A549 (cell line): ENCODE measurements around the gene DNAJC5G. TPM values are rescaled to one million over a fixed set of nuclear protein-coding genes. Genes with fewer than 3 reads are reported as not detected.

ENCODE experiments used
- ATAC-seq, 2 experiments: fragments of 200-7000 bp in 1 of 2; fragments of >200 bp in 1 of 2; cut with Nextera tagmentation in 1 of 2; cut with Tn5 transposase in 1 of 2; 3 replicates each; pipeline versions ENCODE4 v1.8.0 to v1.9.1; 2018 to 2020; ENCODE audit warnings: mild to moderate bottlenecking in 1 of 2, moderate library complexity in 1 of 2
- CTCF ChIA-PET: fragments of 300-600 bp; sonication (Branson Sonifier 250); formaldehyde crosslinking; extraction: SDS; loops from one replicate; lab custom pipeline; 2021; ENCODE audit warnings: antibody characterized with exemption, inconsistent platforms; lab: Yijun Ruan, JAX
- POLR2A ChIA-PET: fragments of 350-600 bp; formaldehyde crosslinking; extraction: SDS; loops from one replicate; lab custom pipeline; 2021; ENCODE audit warnings: antibody characterized with exemption, inconsistent platforms; lab: Yijun Ruan, JAX
- DNase-seq, 2 experiments: peaks; one replicate each; pipeline versions ENCODE4 v3.0.0 to v3.0.0-alpha.2; 2011 to 2016; ENCODE audit warnings: low read depth in 1 of 2, low spot score in 1 of 2
- FAIRE-seq: peaks from 2 replicates; lab custom pipeline; 2011; peaks lifted over from hg19 to GRCh38; lab: Jason Lieb, UNC
- H3K27ac ChIP-seq, 2 experiments: fragments of >200 bp; sonication (Bioruptor Twin); formaldehyde crosslinking; 3 replicates each; pipeline ENCODE4 v1.5.1; 2016 to 2017
- H3K4me1 ChIP-seq: fragments of >200 bp; sonication (Bioruptor Twin); formaldehyde crosslinking; 3 replicates; pipeline ENCODE4 v1.6.1; 2016
- H3K4me2 ChIP-seq: fragments of >200 bp; sonication (Bioruptor Twin); formaldehyde crosslinking; 3 replicates; pipeline ENCODE4 v1.6.1; 2016
- H3K4me3 ChIP-seq: fragments of >200 bp; sonication (Bioruptor Twin); formaldehyde crosslinking; 3 replicates; pipeline ENCODE4 v1.5.1; 2016
- H3K9me3 ChIP-seq: fragments of >200 bp; sonication (Bioruptor Twin); formaldehyde crosslinking; 3 replicates; pipeline ENCODE4 v1.6.1; 2016
- BHLHE40 ChIP-seq: IDR thresholded peaks from 2 replicates; pipeline ENCODE4 v1.6.1; 2012; ENCODE audit warnings: low read depth, low read length, inconsistent platforms
- CEBPB ChIP-seq, 2 experiments: fragments of >200 bp in 1 of 2; sonication (Bioruptor Twin) in 1 of 2; formaldehyde crosslinking in 1 of 2; IDR thresholded peaks; 2 replicates each; pipeline ENCODE4 v1.6.1; 2012 to 2016
- EP300 ChIP-seq, 2 experiments: fragments of >200 bp; sonication (Bioruptor Twin); formaldehyde crosslinking; IDR thresholded peaks; 2 replicates in 1 of 2; 3 replicates in 1 of 2; pipeline ENCODE4 v1.6.1; 2016 to 2017
- ESRRA ChIP-seq: fragments of 150-350 bp; IDR thresholded peaks from 2 replicates; pipeline ENCODE4 v1.6.1; 2014; ENCODE audit warnings: mild to moderate bottlenecking, low read length, borderline replicate concordance
- HEYL ChIP-seq: fragments of 250-450 bp; sonication (Bioruptor Pico); IDR thresholded peaks from 2 replicates; pipeline ENCODE4 v1.8.0; 2021; ENCODE audit warnings: mild to moderate bottlenecking, moderate library complexity
- HOXA7 ChIP-seq: fragments of 250-450 bp; sonication (Bioruptor Pico); IDR thresholded peaks from 2 replicates; pipeline ENCODE4 v1.5.0; 2020; ENCODE audit warnings: mild to moderate bottlenecking, moderate library complexity
- HOXB13 ChIP-seq: fragments of 250-450 bp; sonication (Bioruptor Pico); IDR thresholded peaks from 2 replicates; pipeline ENCODE4 v1.5.0; 2020; ENCODE audit warnings: low read depth, mild to moderate bottlenecking, moderate library complexity
- HOXB5 ChIP-seq: fragments of 250-450 bp; sonication (Bioruptor Pico); IDR thresholded peaks from 2 replicates; pipeline ENCODE4 v1.5.0; 2020; ENCODE audit warnings: mild to moderate bottlenecking, moderate library complexity
- JUNB ChIP-seq: fragments of >200 bp; sonication (Bioruptor Twin); formaldehyde crosslinking; IDR thresholded peaks from 2 replicates; pipeline ENCODE4 v1.6.1; 2016
- KDM5A ChIP-seq: fragments of 200-600 bp; sonication (generic); IDR thresholded peaks from 2 replicates; pipeline ENCODE4 v1.6.1; 2016; ENCODE audit warnings: antibody characterized with exemption, mild to moderate bottlenecking
- MAFK ChIP-seq: fragments of 450-650 bp; IDR thresholded peaks from 2 replicates; pipeline ENCODE4 v1.6.1; 2014; ENCODE audit not compliant: partially characterized antibody
- MYC ChIP-seq: IDR thresholded peaks from 2 replicates; pipeline ENCODE4 v1.6.1; 2012; ENCODE audit warnings: mild to moderate bottlenecking, inconsistent platforms, low read length, improper control_type of control experiment, borderline replicate concordance
- NR3C1 ChIP-seq: fragments of >200 bp; sonication (Bioruptor Twin); formaldehyde crosslinking; IDR thresholded peaks from 3 replicates; pipeline ENCODE4 v1.6.1; 2017
- PHF8 ChIP-seq: fragments of 200-600 bp; sonication (generic); IDR thresholded peaks from 2 replicates; pipeline ENCODE4 v1.6.1; 2016; ENCODE audit warnings: low read depth, mild to moderate bottlenecking, antibody characterized with exemption, moderate library complexity, borderline replicate concordance
- RARB ChIP-seq: fragments of 250-450 bp; sonication (Bioruptor Pico); IDR thresholded peaks from 2 replicates; pipeline ENCODE4 v1.8.0; 2021; ENCODE audit warnings: mild to moderate bottlenecking, moderate library complexity
- RFX5 ChIP-seq: fragments of 450-650 bp; IDR thresholded peaks from 2 replicates; pipeline ENCODE4 v1.7.1; 2014; ENCODE audit warnings: antibody characterized with exemption, mild to moderate bottlenecking, moderate library complexity
- SMC3 ChIP-seq: fragments of >200 bp; sonication (Bioruptor Twin); formaldehyde crosslinking; IDR thresholded peaks from 3 replicates; pipeline ENCODE4 v1.6.1; 2018; ENCODE audit warnings: inconsistent platforms
- TFCP2L1 ChIP-seq: fragments of 250-450 bp; sonication (Bioruptor Pico); IDR thresholded peaks from 2 replicates; pipeline ENCODE4 v1.5.0; 2021; ENCODE audit warnings: mild to moderate bottlenecking
- ZFP36 ChIP-seq: fragments of 450-650 bp; IDR thresholded peaks from 2 replicates; pipeline ENCODE4 v1.6.1; 2014; ENCODE audit warnings: borderline replicate concordance; ENCODE audit not compliant: partially characterized antibody
- ZSCAN20 ChIP-seq: fragments of 250-450 bp; sonication (Bioruptor Pico); IDR thresholded peaks from 2 replicates; pipeline ENCODE4 v1.8.0; 2022; ENCODE audit warnings: mild to moderate bottlenecking, moderate library complexity
- WGBS: methylation state at CpG from one replicate; pipeline ENCODE4 v1.1.6; 2017; ENCODE audit errors: missing lambda C conversion rate; 5-methylcytosine and 5-hydroxymethylcytosine counted together
- polyA plus RNA-seq, 4 experiments: library from polyadenylated mRNA; depleted of rRNA in 3 of 4; stranded (reverse); fragments of >200 nt; fragmentation: RNase III in 1 of 4; extraction: RNeasy Plus Mini Kit Qiagen cat#74134 plus additional on column Dnase treatment in 1 of 4; gene quantifications; 2 replicates in 3 of 4; 3 replicates in 1 of 4; pipeline ENCODE4 v1.2.3, GENCODE V29; 2011 to 2017
- TF ChIP-seq, protein P1 (sequence below): IDR thresholded peaks from 2 replicates; pipeline ENCODE4 v1.6.1; 2012; ENCODE audit warnings: low read depth, borderline replicate concordance
- TF ChIP-seq, protein P2 (sequence below): fragments of >200 bp; sonication (Bioruptor Twin); formaldehyde crosslinking; IDR thresholded peaks from 3 replicates; pipeline ENCODE4 v1.5.1; 2016
- TF ChIP-seq, protein P3 (sequence below): fragments of 150-350 bp; IDR thresholded peaks from 2 replicates; pipeline ENCODE4 v1.6.1; 2014; ENCODE audit warnings: low read depth, mild to moderate bottlenecking, low read length
- TF ChIP-seq, protein P4 (sequence below): fragments of >200 bp; sonication (Bioruptor Twin); formaldehyde crosslinking; IDR thresholded peaks from 2 replicates; pipeline ENCODE4 v1.6.1; 2016
- TF ChIP-seq, protein P5 (sequence below): fragments of 250-450 bp; sonication (Bioruptor Pico); IDR thresholded peaks from 2 replicates; pipeline ENCODE4 v1.5.0; 2021; ENCODE audit warnings: mild to moderate bottlenecking, moderate library complexity, borderline replicate concordance
- TF ChIP-seq, protein P6 (sequence below): fragments of 200-600 bp; sonication (generic); IDR thresholded peaks from 2 replicates; pipeline ENCODE4 v1.6.1; 2016; ENCODE audit warnings: antibody characterized with exemption, mild to moderate bottlenecking, moderate library complexity

Gene DNAJC5G
- polyA plus RNA-seq, 2 of the 4 experiments (the other 2 are of a cell fraction): not detected

DNA sequence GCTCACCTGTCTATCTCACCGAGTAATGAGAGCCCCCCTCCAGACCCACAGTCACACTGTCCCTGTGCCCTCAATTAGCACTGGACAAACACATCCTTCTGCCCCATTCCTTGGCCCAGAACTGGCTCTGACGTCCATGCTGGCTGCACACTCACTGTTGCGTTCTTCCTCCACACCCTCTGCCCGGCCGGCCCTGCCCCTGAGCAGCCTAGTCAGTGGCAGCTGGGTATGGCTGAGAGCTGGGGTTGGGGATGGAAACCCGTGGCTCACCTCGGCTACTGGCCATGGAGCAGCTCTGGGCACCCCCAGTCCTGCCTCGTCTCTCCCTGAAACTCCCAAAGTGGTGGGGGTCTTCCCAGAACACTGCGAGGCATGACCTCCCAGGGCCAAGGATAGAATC is 39.5 kb downstream of the DNAJC5G start:
- Histone ChIP-seq H3K4me2 (no peak overlapping the region), H3K4me1 (no peaks in the 10 kb centered on the region), H3K27ac (no peak overlapping the region), H3K4me3 (no peak overlapping the region), H3K9me3 (no peaks in the 10 kb centered on the region)
- ChIA-PET POLR2A (interaction anchor here (1.5 kb wide), 1 partner anchor 8 kb away, joined by 4 read pairs; the partner anchor contains the start of gene MPV17), CTCF (interaction anchor here (0.8 to 12.8 kb wide), 8 partner anchors 12 to 228 kb away, joined by 3 to 171 read pairs (median 4); partner anchors contain the start of genes EIF2B4 and KHK)
- WGBS: 88% methylated on average over 9 of the region's 9 CpGs
- TF ChIP-seq HOXB5 (CRISPR knock-in tag): no peak
- no peak for TF ChIP-seq ESRRA
- TF ChIP-seq JUNB: no peak
- TF ChIP-seq HEYL (CRISPR knock-in tag): no peak
- TF ChIP-seq, protein P1, sequence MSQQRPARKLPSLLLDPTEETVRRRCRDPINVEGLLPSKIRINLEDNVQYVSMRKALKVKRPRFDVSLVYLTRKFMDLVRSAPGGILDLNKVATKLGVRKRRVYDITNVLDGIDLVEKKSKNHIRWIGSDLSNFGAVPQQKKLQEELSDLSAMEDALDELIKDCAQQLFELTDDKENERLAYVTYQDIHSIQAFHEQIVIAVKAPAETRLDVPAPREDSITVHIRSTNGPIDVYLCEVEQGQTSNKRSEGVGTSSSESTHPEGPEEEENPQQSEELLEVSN: no peak
- no peak for TF ChIP-seq BHLHE40
- TF ChIP-seq, protein P2, sequence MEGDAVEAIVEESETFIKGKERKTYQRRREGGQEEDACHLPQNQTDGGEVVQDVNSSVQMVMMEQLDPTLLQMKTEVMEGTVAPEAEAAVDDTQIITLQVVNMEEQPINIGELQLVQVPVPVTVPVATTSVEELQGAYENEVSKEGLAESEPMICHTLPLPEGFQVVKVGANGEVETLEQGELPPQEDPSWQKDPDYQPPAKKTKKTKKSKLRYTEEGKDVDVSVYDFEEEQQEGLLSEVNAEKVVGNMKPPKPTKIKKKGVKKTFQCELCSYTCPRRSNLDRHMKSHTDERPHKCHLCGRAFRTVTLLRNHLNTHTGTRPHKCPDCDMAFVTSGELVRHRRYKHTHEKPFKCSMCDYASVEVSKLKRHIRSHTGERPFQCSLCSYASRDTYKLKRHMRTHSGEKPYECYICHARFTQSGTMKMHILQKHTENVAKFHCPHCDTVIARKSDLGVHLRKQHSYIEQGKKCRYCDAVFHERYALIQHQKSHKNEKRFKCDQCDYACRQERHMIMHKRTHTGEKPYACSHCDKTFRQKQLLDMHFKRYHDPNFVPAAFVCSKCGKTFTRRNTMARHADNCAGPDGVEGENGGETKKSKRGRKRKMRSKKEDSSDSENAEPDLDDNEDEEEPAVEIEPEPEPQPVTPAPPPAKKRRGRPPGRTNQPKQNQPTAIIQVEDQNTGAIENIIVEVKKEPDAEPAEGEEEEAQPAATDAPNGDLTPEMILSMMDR: no peak
- TF ChIP-seq SMC3: no peak
- TF ChIP-seq ZSCAN20: no peak
- no peak for TF ChIP-seq EP300 (IDR thresholded peaks at IDR 0.05)
- TF ChIP-seq HOXB13 (CRISPR knock-in tag): no peak
- TF ChIP-seq RFX5: no peak
- TF ChIP-seq, protein P3, sequence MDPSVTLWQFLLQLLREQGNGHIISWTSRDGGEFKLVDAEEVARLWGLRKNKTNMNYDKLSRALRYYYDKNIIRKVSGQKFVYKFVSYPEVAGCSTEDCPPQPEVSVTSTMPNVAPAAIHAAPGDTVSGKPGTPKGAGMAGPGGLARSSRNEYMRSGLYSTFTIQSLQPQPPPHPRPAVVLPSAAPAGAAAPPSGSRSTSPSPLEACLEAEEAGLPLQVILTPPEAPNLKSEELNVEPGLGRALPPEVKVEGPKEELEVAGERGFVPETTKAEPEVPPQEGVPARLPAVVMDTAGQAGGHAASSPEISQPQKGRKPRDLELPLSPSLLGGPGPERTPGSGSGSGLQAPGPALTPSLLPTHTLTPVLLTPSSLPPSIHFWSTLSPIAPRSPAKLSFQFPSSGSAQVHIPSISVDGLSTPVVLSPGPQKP: no peak
- TF ChIP-seq KDM5A: no peak
- no peak for TF ChIP-seq CEBPB (IDR thresholded peaks at IDR 0.05)
- TF ChIP-seq MAFK: no peak
- TF ChIP-seq, protein P4, sequence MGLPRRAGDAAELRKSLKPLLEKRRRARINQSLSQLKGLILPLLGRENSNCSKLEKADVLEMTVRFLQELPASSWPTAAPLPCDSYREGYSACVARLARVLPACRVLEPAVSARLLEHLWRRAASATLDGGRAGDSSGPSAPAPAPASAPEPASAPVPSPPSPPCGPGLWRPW: no peak
- ATAC-seq: no peak
- no peak for FAIRE-seq
- DNase-seq: no peak

DNA sequence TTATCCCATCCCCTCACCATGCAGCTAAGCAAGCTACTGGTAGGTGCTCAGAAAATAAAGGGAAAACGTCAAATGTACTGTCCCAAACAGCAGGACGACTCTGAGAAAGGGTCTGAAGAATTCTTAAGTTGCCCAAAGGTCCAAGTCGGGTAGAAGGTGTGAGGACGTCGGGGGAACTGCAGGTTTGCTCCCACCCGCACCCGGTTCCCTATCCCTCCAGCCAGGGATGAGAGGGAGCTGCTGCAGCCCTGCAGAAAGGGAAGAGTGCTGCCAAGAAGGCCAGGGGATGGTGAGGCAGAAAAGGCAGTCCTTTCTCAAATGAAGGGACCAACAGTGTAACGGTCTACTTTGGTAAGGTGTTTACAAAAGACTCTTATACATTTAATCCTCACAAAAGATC is 39.9 kb downstream of the DNAJC5G start:
- ATAC-seq (no peak), DNase-seq (no peak), FAIRE-seq (no peak)
- WGBS: 82% methylated on average over 8 of the region's 8 CpGs
- H3K4me2 ChIP-seq: no peak overlapping the region
- H3K4me3 ChIP-seq: no peak overlapping the region
- ChIA-PET CTCF (interaction anchor here (1.0 to 12.8 kb wide), 5 partner anchors 12 to 59 kb away, joined by 3 to 171 read pairs (median 5); partner anchors contain the start of gene EIF2B4), POLR2A (interaction anchor here (1.5 kb wide), 1 partner anchor 7 kb away, joined by 4 read pairs; the partner anchor contains the start of gene MPV17)
- H3K4me1 ChIP-seq: peaks cover 3% of the 10 kb centered on the region; the same call in 1 of the 3 replicates
- H3K9me3 ChIP-seq: no peaks in the 10 kb centered on the region
- H3K27ac ChIP-seq: no peak overlapping the region
- no peak for TF ChIP-seq HOXB5 (CRISPR knock-in tag)
- TF ChIP-seq ZFP36: no peak
- TF ChIP-seq RARB (CRISPR knock-in tag): no peak
- TF ChIP-seq MYC: no peak
- no peak for TF ChIP-seq RFX5
- TF ChIP-seq, protein P1: no peak
- TF ChIP-seq CEBPB (IDR thresholded peaks at IDR 0.05): no peak
- no peak for TF ChIP-seq EP300 (IDR thresholded peaks at IDR 0.05)
- TF ChIP-seq NR3C1: no peak
- no peak for TF ChIP-seq TFCP2L1 (CRISPR knock-in tag)
- no peak for TF ChIP-seq HOXA7 (CRISPR knock-in tag)
- TF ChIP-seq, protein P5, sequence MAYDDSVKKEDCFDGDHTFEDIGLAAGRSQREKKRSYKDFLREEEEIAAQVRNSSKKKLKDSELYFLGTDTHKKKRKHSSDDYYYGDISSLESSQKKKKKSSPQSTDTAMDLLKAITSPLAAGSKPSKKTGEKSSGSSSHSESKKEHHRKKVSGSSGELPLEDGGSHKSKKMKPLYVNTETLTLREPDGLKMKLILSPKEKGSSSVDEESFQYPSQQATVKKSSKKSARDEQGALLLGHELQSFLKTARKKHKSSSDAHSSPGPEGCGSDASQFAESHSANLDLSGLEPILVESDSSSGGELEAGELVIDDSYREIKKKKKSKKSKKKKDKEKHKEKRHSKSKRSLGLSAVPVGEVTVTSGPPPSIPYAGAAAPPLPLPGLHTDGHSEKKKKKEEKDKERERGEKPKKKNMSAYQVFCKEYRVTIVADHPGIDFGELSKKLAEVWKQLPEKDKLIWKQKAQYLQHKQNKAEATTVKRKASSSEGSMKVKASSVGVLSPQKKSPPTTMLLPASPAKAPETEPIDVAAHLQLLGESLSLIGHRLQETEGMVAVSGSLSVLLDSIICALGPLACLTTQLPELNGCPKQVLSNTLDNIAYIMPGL (CRISPR knock-in tag): no peak
- TF ChIP-seq, protein P6, sequence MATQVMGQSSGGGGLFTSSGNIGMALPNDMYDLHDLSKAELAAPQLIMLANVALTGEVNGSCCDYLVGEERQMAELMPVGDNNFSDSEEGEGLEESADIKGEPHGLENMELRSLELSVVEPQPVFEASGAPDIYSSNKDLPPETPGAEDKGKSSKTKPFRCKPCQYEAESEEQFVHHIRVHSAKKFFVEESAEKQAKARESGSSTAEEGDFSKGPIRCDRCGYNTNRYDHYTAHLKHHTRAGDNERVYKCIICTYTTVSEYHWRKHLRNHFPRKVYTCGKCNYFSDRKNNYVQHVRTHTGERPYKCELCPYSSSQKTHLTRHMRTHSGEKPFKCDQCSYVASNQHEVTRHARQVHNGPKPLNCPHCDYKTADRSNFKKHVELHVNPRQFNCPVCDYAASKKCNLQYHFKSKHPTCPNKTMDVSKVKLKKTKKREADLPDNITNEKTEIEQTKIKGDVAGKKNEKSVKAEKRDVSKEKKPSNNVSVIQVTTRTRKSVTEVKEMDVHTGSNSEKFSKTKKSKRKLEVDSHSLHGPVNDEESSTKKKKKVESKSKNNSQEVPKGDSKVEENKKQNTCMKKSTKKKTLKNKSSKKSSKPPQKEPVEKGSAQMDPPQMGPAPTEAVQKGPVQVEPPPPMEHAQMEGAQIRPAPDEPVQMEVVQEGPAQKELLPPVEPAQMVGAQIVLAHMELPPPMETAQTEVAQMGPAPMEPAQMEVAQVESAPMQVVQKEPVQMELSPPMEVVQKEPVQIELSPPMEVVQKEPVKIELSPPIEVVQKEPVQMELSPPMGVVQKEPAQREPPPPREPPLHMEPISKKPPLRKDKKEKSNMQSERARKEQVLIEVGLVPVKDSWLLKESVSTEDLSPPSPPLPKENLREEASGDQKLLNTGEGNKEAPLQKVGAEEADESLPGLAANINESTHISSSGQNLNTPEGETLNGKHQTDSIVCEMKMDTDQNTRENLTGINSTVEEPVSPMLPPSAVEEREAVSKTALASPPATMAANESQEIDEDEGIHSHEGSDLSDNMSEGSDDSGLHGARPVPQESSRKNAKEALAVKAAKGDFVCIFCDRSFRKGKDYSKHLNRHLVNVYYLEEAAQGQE: no peak
- no peak for TF ChIP-seq PHF8
- no peak for TF ChIP-seq MAFK
- TF ChIP-seq HOXB13 (CRISPR knock-in tag): no peak
